ENCODE results near the gene FMO2.

DNA sequence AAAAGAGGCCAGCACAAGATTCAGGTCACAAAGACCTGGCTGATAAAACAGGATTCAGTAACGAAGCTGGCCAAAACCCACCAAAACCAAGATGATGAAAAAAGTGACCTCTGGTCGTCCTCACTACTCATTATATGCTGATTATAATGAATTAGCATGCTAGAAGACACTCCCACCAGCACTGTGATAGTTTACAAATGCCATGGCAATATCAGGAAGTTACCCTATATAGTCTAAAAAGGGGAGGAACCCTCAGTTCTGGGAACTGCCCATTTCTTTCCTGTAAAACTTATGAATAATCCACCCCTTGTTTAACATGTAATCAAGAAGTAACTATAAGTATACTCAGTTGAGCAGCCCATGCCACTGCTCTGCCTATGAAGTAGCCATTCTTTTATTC lies 26.0 kb upstream of the FMO2 start:
- TF ChIP-seq, protein P1, sequence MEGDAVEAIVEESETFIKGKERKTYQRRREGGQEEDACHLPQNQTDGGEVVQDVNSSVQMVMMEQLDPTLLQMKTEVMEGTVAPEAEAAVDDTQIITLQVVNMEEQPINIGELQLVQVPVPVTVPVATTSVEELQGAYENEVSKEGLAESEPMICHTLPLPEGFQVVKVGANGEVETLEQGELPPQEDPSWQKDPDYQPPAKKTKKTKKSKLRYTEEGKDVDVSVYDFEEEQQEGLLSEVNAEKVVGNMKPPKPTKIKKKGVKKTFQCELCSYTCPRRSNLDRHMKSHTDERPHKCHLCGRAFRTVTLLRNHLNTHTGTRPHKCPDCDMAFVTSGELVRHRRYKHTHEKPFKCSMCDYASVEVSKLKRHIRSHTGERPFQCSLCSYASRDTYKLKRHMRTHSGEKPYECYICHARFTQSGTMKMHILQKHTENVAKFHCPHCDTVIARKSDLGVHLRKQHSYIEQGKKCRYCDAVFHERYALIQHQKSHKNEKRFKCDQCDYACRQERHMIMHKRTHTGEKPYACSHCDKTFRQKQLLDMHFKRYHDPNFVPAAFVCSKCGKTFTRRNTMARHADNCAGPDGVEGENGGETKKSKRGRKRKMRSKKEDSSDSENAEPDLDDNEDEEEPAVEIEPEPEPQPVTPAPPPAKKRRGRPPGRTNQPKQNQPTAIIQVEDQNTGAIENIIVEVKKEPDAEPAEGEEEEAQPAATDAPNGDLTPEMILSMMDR (IDR thresholded peaks at IDR 0.05) = no peak
- TF ChIP-seq POLR2A (IDR thresholded peaks at IDR 0.05) = no peak

All from body of pancreas (tissue), 4 donors.